ENCODE data around the gene FGFR4.

DNA sequence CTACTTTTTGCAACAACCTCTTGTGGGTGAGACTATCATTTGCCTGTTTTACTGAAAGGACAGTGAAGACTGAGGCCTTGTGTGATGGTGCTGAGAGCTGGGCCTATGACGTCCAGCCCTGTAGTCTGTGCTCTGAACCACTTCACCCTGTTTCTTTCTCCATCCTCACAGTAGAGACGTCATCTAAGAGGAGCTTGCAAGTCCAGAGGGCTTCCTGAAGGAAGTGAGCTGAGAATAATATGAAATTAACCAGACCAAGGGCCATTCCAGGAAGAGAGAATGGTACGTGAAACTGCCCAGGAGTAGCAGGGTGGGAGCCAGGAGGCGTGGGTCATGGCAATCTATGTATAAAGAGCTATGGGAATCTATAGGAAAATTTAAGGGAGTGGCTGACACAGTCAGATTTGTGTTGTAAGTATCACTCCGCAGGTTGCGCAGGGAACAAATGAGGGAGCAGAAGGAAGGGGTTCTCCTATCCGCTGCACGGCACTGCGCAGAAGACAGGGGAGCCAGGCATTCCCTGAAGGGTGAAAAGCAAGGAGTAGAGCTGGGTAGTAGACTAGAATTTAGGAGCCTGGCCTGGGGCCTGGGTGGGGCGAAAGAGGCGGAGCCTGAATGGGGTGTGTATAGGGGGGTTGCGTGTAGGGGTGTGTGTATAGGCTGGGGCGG is 596 bp upstream of the FGFR4 start:
- TF ChIP-seq, protein P1, sequence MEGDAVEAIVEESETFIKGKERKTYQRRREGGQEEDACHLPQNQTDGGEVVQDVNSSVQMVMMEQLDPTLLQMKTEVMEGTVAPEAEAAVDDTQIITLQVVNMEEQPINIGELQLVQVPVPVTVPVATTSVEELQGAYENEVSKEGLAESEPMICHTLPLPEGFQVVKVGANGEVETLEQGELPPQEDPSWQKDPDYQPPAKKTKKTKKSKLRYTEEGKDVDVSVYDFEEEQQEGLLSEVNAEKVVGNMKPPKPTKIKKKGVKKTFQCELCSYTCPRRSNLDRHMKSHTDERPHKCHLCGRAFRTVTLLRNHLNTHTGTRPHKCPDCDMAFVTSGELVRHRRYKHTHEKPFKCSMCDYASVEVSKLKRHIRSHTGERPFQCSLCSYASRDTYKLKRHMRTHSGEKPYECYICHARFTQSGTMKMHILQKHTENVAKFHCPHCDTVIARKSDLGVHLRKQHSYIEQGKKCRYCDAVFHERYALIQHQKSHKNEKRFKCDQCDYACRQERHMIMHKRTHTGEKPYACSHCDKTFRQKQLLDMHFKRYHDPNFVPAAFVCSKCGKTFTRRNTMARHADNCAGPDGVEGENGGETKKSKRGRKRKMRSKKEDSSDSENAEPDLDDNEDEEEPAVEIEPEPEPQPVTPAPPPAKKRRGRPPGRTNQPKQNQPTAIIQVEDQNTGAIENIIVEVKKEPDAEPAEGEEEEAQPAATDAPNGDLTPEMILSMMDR (IDR thresholded peaks at IDR 0.05): no peak
- TF ChIP-seq EP300 (IDR thresholded peaks at IDR 0.05) (no peak), POLR2A (IDR thresholded peaks at IDR 0.05; ENCODE audit: low read depth) (no peak), POLR2AphosphoS5 (IDR thresholded peaks at IDR 0.05) (no peak)

Measured in esophagus muscularis mucosa (tissue), 4 donors.